NCI-H146 treated with DMSO at 0.1 percent for 48 hours (cell line): ENCODE measurements around the gene SLC25A13.
A peak's percentile ranks its signal among the peaks of the same experiment; 100 is the strongest.
"Not testable (repeated sequence)": the region's sequence is repeated elsewhere in the genome, so short reads cannot be mapped to it uniquely, and the experiment has no call there.

Source experiments
- DNase-seq: peaks from one replicate; lab custom pipeline; 2025; ENCODE audit not compliant: unreplicated experiment; lab: John Stamatoyannopoulos, UW

SLC25A13 gene

GRCh38 chr7:96300986-96301385, 20.9 kb downstream of the SLC25A13 start:
- no peak for DNase-seq

- no peak for DNase-seq
Measured at GRCh38 chr7:96300502-96300901, 21.4 kb downstream of the SLC25A13 start.

- DNase-seq, result no peak
Measured at GRCh38 chr7:96299496-96299895, 22.4 kb downstream of the SLC25A13 start.

GRCh38 chr7:96297876-96298275, 24.0 kb downstream of the SLC25A13 start:
- no peak for DNase-seq

- not testable (repeated sequence) for DNase-seq
Measured at GRCh38 chr7:96297446-96297845, 24.5 kb downstream of the SLC25A13 start.

GRCh38 chr7:96293911-96294310, 28.0 kb downstream of the SLC25A13 start:
- not testable (repeated sequence) for DNase-seq

GRCh38 chr7:96287559-96287958, 34.3 kb downstream of the SLC25A13 start:
- DNase-seq, result no peak

- DNase-seq, result no peak
Measured at GRCh38 chr7:96287132-96287531, 34.8 kb downstream of the SLC25A13 start.

GRCh38 chr7:96285579-96285978, 36.3 kb downstream of the SLC25A13 start:
- no peak for DNase-seq

GRCh38 chr7:96284835-96285234, 37.1 kb downstream of the SLC25A13 start:
- DNase-seq, result no peak

- no peak for DNase-seq
Measured at GRCh38 chr7:96284240-96284639, 37.7 kb downstream of the SLC25A13 start.

GRCh38 chr7:96282835-96283234, 39.1 kb downstream of the SLC25A13 start:
- no peak for DNase-seq

- no peak for DNase-seq
Measured at GRCh38 chr7:96277921-96278320, 44.0 kb downstream of the SLC25A13 start.

GRCh38 chr7:96276019-96276418, 45.9 kb downstream of the SLC25A13 start:
- DNase-seq, result no peak

- no peak for DNase-seq
Measured at GRCh38 chr7:96273716-96274115, 48.2 kb downstream of the SLC25A13 start.

GRCh38 chr7:96269246-96269994, 52.5 kb downstream of the SLC25A13 start:
- DNase-seq, result no peak

- DNase-seq, result no peak
Measured at GRCh38 chr7:96266580-96266979, 55.3 kb downstream of the SLC25A13 start.

- DNase-seq, result no peak
Measured at GRCh38 chr7:96266015-96266414, 55.9 kb downstream of the SLC25A13 start.

GRCh38 chr7:96253964-96254363, 67.9 kb downstream of the SLC25A13 start:
- no peak for DNase-seq

- DNase-seq, result no peak
Measured at GRCh38 chr7:96253441-96253840, 68.5 kb downstream of the SLC25A13 start.

GRCh38 chr7:96250776-96251361, 71.0 kb downstream of the SLC25A13 start:
- no peak for DNase-seq

GRCh38 chr7:96248405-96248804, 73.5 kb downstream of the SLC25A13 start:
- no peak for DNase-seq

GRCh38 chr7:96246919-96247318, 75.0 kb downstream of the SLC25A13 start:
- peak; percentile 88 for DNase-seq
